H9 (cell line): ENCODE measurements around the gene ANKH. TPM values are rescaled to one million over a fixed set of nuclear protein-coding genes. Genes with fewer than 3 reads are reported as not detected.

Experiments used
- DNase-seq: peaks from one replicate; pipeline ENCODE4 v3.0.0-alpha.2; 2017
- H2AFZ ChIP-seq: one replicate; pipeline ENCODE4 v1.6.1; 2013; ENCODE audit warnings: mild to moderate bottlenecking, low read length, control low read depth, moderate library complexity
- H2AK5ac ChIP-seq: 2 replicates; pipeline ENCODE4 v1.6.1; 2013; ENCODE audit warnings: low read length, control low read depth, mixed read lengths; ENCODE audit not compliant: insufficient read length
- H2BK120ac ChIP-seq: one replicate; pipeline ENCODE4 v1.6.1; 2013; ENCODE audit warnings: low read depth, mild to moderate bottlenecking, low read length, control low read depth, inconsistent platforms; ENCODE audit not compliant: poor library complexity, severe bottlenecking
- H2BK12ac ChIP-seq: 2 replicates; pipeline ENCODE4 v1.6.1; 2013; ENCODE audit warnings: low read length, control low read depth, mixed read lengths, low read depth; ENCODE audit not compliant: insufficient read length
- H2BK15ac ChIP-seq: 2 replicates; pipeline ENCODE4 v1.6.1; 2013; ENCODE audit warnings: low read depth, low read length, control low read depth
- H2BK20ac ChIP-seq: one replicate; pipeline ENCODE4 v1.6.1; 2013; ENCODE audit warnings: low read depth, mild to moderate bottlenecking, low read length, control low read depth, inconsistent platforms; ENCODE audit not compliant: poor library complexity, severe bottlenecking
- H2BK5ac ChIP-seq: 2 replicates; pipeline ENCODE4 v1.6.1; 2013; ENCODE audit warnings: low read length, control low read depth, mixed read lengths; ENCODE audit not compliant: insufficient read length
- H3K14ac ChIP-seq: 2 replicates; pipeline ENCODE4 v1.6.1; 2013; ENCODE audit warnings: low read length, control low read depth; ENCODE audit not compliant: insufficient read depth
- H3K18ac ChIP-seq: 2 replicates; pipeline ENCODE4 v1.6.1; 2013; ENCODE audit warnings: low read depth, mild to moderate bottlenecking, mixed read lengths, low read length, control low read depth; ENCODE audit not compliant: insufficient read length
- H3K23ac ChIP-seq: 2 replicates; pipeline ENCODE4 v1.6.1; 2013; ENCODE audit warnings: low read length, control low read depth, mixed read lengths, low read depth; ENCODE audit not compliant: insufficient read length
- H3K23me2 ChIP-seq: 2 replicates; pipeline ENCODE4 v1.6.1; 2013; ENCODE audit warnings: low read depth, mild to moderate bottlenecking, mixed read lengths, low read length, control low read depth; ENCODE audit not compliant: insufficient read length, poor library complexity, severe bottlenecking
- H3K27ac ChIP-seq: 2 replicates; pipeline ENCODE4 v1.5.1; 2013; ENCODE audit warnings: low read length, control low read depth, mixed read lengths, low read depth; ENCODE audit not compliant: insufficient read length
- H3K27me3 ChIP-seq: 2 replicates; pipeline ENCODE4 v1.6.1; 2013; ENCODE audit warnings: low read length, control low read depth, inconsistent platforms; ENCODE audit not compliant: insufficient read depth
- H3K4ac ChIP-seq: 2 replicates; pipeline ENCODE4 v1.6.1; 2013; ENCODE audit warnings: low read depth, mild to moderate bottlenecking, control low read depth, inconsistent platforms, low read length, moderate library complexity
- H3K4me1 ChIP-seq: 2 replicates; pipeline ENCODE4 v1.6.1; 2013; ENCODE audit warnings: low read length, control low read depth, inconsistent platforms; ENCODE audit not compliant: insufficient read depth
- H3K4me2 ChIP-seq: 2 replicates; pipeline ENCODE4 v1.6.1; 2013; ENCODE audit warnings: low read length, control low read depth, mixed read lengths; ENCODE audit not compliant: insufficient read length, insufficient read depth
- H3K56ac ChIP-seq: 2 replicates; pipeline ENCODE4 v1.6.1; 2013; ENCODE audit warnings: low read depth, mild to moderate bottlenecking, mixed read lengths, low read length, control low read depth; ENCODE audit not compliant: insufficient read length
- H3K79me1 ChIP-seq: 2 replicates; pipeline ENCODE4 v1.6.1; 2013; ENCODE audit warnings: low read depth, mild to moderate bottlenecking, moderate library complexity, low read length, control low read depth, inconsistent platforms; ENCODE audit not compliant: insufficient read depth, poor library complexity, severe bottlenecking
- H3K79me2 ChIP-seq: 2 replicates; pipeline ENCODE4 v1.6.1; 2013; ENCODE audit warnings: low read length, control low read depth, inconsistent platforms; ENCODE audit not compliant: insufficient read depth
- H3K9ac ChIP-seq: 2 replicates; pipeline ENCODE4 v1.6.1; 2013; ENCODE audit warnings: low read length, control low read depth, mixed read lengths; ENCODE audit not compliant: insufficient read length; ENCODE audit errors: extremely low read depth
- H3K9me3 ChIP-seq: one replicate; pipeline ENCODE4 v1.6.1; 2013; ENCODE audit warnings: low read depth, low read length, inconsistent platforms; ENCODE audit not compliant: control insufficient read depth
- H3T11ph ChIP-seq: one replicate; pipeline ENCODE4 v1.6.1; 2013; ENCODE audit warnings: mild to moderate bottlenecking, low read length, control low read depth, inconsistent platforms
- H4K20me1 ChIP-seq: one replicate; pipeline ENCODE4 v1.6.1; 2013; ENCODE audit not compliant: control insufficient read depth, insufficient read length, insufficient read depth
- H4K5ac ChIP-seq: 2 replicates; pipeline ENCODE4 v1.6.1; 2013; ENCODE audit warnings: low read depth, mild to moderate bottlenecking, mixed read lengths, low read length, control low read depth; ENCODE audit not compliant: insufficient read length
- H4K8ac ChIP-seq: replicated peaks from 2 replicates; pipeline ENCODE4 v1.6.1; 2013; ENCODE audit warnings: low read length, control low read depth, mixed read lengths, low read depth; ENCODE audit not compliant: insufficient read length
- H4K91ac ChIP-seq: 2 replicates; pipeline ENCODE4 v1.6.1; 2013; ENCODE audit warnings: low read depth, mild to moderate bottlenecking, moderate library complexity, mixed read lengths, low read length, control low read depth; ENCODE audit not compliant: insufficient read length
- H3K27ac Mint-ChIP-seq, 3 experiments: 2 replicates in 2 of 3; 3 replicates in 1 of 3; pipeline ENCODE4 v1.8.0; 2020 to 2021; ENCODE audit warnings: mixed read lengths in 3 of 3, mild to moderate bottlenecking in 1 of 3, moderate library complexity in 1 of 3
- H3K27me3 Mint-ChIP-seq: 2 replicates; pipeline ENCODE4 v1.8.0; 2021; ENCODE audit warnings: low read depth, mild to moderate bottlenecking, moderate library complexity, mixed read lengths
- H3K36me3 Mint-ChIP-seq, 3 experiments: 2 replicates in 2 of 3; 3 replicates in 1 of 3; pipeline ENCODE4 v1.8.0; 2020 to 2021; ENCODE audit warnings: low read depth in 3 of 3, mixed read lengths in 3 of 3; ENCODE audit not compliant: insufficient read depth in 1 of 3
- H3K4me1 Mint-ChIP-seq, 2 experiments: 2 replicates each; pipeline ENCODE4 v1.8.0; 2020; ENCODE audit warnings: mixed read lengths in 2 of 2
- H3K4me3 Mint-ChIP-seq, 2 experiments: 2 replicates in 1 of 2; 3 replicates in 1 of 2; pipeline ENCODE4 v1.8.0; 2020 to 2021; ENCODE audit warnings: mild to moderate bottlenecking in 2 of 2, mixed read lengths in 2 of 2, moderate library complexity in 1 of 2
- H3K9me3 Mint-ChIP-seq, 2 experiments: 2 replicates in 1 of 2; 3 replicates in 1 of 2; pipeline ENCODE4 v1.8.0; 2020; ENCODE audit warnings: mild to moderate bottlenecking in 2 of 2, mixed read lengths in 2 of 2, moderate library complexity in 1 of 2
- total RNA-seq: library from RNA; stranded (reverse); gene quantifications from 2 replicates; pipeline ENCODE4 v1.2.1, GENCODE V29; 2021
- TF ChIP-seq, protein P1 (sequence below): fragments of 200-600 bp; sonication (generic); conservative IDR thresholded peaks from 3 replicates; pipeline ENCODE4 v1.8.0; 2021; ENCODE audit warnings: antibody characterized with exemption, mild to moderate bottlenecking

Gene ANKH
- total RNA-seq, 1 experiment from 2014 or later = 9.6 TPM

- Mint-ChIP-seq H3K27me3 (no peaks in the 10 kb centered on the region), H3K9me3 (no peaks in the 10 kb centered on the region; a peak in 1 of 5 replicates), H3K27ac (peak overlapping the region in 1 of 3 experiments; percentile 23; a peak in 1 of 7 replicates), H3K4me3 (no peak overlapping the region), H3K36me3 (no peaks in the 10 kb centered on the region), H3K4me1 (peaks cover 29% of the 10 kb centered on the region in 2 experiments)
- no peaks in the 10 kb centered on the region for H3K9me3 ChIP-seq
- H3K4me1 ChIP-seq = no peaks in the 10 kb centered on the region; the same call in none of the 2 replicates
- no peak for DNase-seq
- H2BK120ac ChIP-seq = no peak overlapping the region
- TF ChIP-seq, protein P1, sequence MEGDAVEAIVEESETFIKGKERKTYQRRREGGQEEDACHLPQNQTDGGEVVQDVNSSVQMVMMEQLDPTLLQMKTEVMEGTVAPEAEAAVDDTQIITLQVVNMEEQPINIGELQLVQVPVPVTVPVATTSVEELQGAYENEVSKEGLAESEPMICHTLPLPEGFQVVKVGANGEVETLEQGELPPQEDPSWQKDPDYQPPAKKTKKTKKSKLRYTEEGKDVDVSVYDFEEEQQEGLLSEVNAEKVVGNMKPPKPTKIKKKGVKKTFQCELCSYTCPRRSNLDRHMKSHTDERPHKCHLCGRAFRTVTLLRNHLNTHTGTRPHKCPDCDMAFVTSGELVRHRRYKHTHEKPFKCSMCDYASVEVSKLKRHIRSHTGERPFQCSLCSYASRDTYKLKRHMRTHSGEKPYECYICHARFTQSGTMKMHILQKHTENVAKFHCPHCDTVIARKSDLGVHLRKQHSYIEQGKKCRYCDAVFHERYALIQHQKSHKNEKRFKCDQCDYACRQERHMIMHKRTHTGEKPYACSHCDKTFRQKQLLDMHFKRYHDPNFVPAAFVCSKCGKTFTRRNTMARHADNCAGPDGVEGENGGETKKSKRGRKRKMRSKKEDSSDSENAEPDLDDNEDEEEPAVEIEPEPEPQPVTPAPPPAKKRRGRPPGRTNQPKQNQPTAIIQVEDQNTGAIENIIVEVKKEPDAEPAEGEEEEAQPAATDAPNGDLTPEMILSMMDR = no peak
- no peaks in the 10 kb centered on the region for H3K79me2 ChIP-seq
- no peak overlapping the region for H2BK15ac ChIP-seq
- no peaks in the 10 kb centered on the region for H3K23me2 ChIP-seq
- no peak overlapping the region for H2BK5ac ChIP-seq
- no peak overlapping the region for H3K4ac ChIP-seq
- no peak overlapping the region for H3K27ac ChIP-seq
- H2AFZ ChIP-seq = no peak overlapping the region
- no peak overlapping the region for H3K14ac ChIP-seq
- H4K91ac ChIP-seq = no peak overlapping the region
- no peak overlapping the region for H3K4me2 ChIP-seq
- H3K56ac ChIP-seq = no peak overlapping the region
- no peaks in the 10 kb centered on the region for H4K20me1 ChIP-seq
- no peak overlapping the region for H3K18ac ChIP-seq
- no peak overlapping the region for H2AK5ac ChIP-seq
- no peak overlapping the region for H3K23ac ChIP-seq
- H3K9ac ChIP-seq = no peak overlapping the region
- no peak overlapping the region for H2BK20ac ChIP-seq
- H3T11ph ChIP-seq = no peak overlapping the region
- no peaks in the 10 kb centered on the region for H3K79me1 ChIP-seq
- no peak overlapping the region for H2BK12ac ChIP-seq
- no peaks in the 10 kb centered on the region for H3K27me3 ChIP-seq
- no peak overlapping the region for H4K5ac ChIP-seq
- H4K8ac ChIP-seq = no peak overlapping the region
Observed at GRCh38 chr5:14851999-14852526, 19.5 kb downstream of the ANKH start.
